H9 (cell line): ENCODE data around the gene ADAMTS18. TPM values are rescaled to one million over a fixed set of nuclear protein-coding genes. Genes with fewer than 3 reads are reported as not detected.

ENCODE experiments used
- DNase-seq: peaks from one replicate; pipeline ENCODE4 v3.0.0-alpha.2; 2017
- H2AFZ ChIP-seq: one replicate; pipeline ENCODE4 v1.6.1; 2013; ENCODE audit warnings: mild to moderate bottlenecking, low read length, control low read depth, moderate library complexity
- H2AK5ac ChIP-seq: 2 replicates; pipeline ENCODE4 v1.6.1; 2013; ENCODE audit warnings: low read length, control low read depth, mixed read lengths; ENCODE audit not compliant: insufficient read length
- H2BK120ac ChIP-seq: one replicate; pipeline ENCODE4 v1.6.1; 2013; ENCODE audit warnings: low read depth, mild to moderate bottlenecking, low read length, control low read depth, inconsistent platforms; ENCODE audit not compliant: poor library complexity, severe bottlenecking
- H2BK12ac ChIP-seq: 2 replicates; pipeline ENCODE4 v1.6.1; 2013; ENCODE audit warnings: low read length, control low read depth, mixed read lengths, low read depth; ENCODE audit not compliant: insufficient read length
- H2BK15ac ChIP-seq: 2 replicates; pipeline ENCODE4 v1.6.1; 2013; ENCODE audit warnings: low read depth, low read length, control low read depth
- H2BK20ac ChIP-seq: one replicate; pipeline ENCODE4 v1.6.1; 2013; ENCODE audit warnings: low read depth, mild to moderate bottlenecking, low read length, control low read depth, inconsistent platforms; ENCODE audit not compliant: poor library complexity, severe bottlenecking
- H2BK5ac ChIP-seq: 2 replicates; pipeline ENCODE4 v1.6.1; 2013; ENCODE audit warnings: low read length, control low read depth, mixed read lengths; ENCODE audit not compliant: insufficient read length
- H3K14ac ChIP-seq: 2 replicates; pipeline ENCODE4 v1.6.1; 2013; ENCODE audit warnings: low read length, control low read depth; ENCODE audit not compliant: insufficient read depth
- H3K18ac ChIP-seq: 2 replicates; pipeline ENCODE4 v1.6.1; 2013; ENCODE audit warnings: low read depth, mild to moderate bottlenecking, mixed read lengths, low read length, control low read depth; ENCODE audit not compliant: insufficient read length
- H3K23ac ChIP-seq: 2 replicates; pipeline ENCODE4 v1.6.1; 2013; ENCODE audit warnings: low read length, control low read depth, mixed read lengths, low read depth; ENCODE audit not compliant: insufficient read length
- H3K23me2 ChIP-seq: 2 replicates; pipeline ENCODE4 v1.6.1; 2013; ENCODE audit warnings: low read depth, mild to moderate bottlenecking, mixed read lengths, low read length, control low read depth; ENCODE audit not compliant: insufficient read length, poor library complexity, severe bottlenecking
- H3K27ac ChIP-seq: 2 replicates; pipeline ENCODE4 v1.5.1; 2013; ENCODE audit warnings: low read length, control low read depth, mixed read lengths, low read depth; ENCODE audit not compliant: insufficient read length
- H3K27me3 ChIP-seq: 2 replicates; pipeline ENCODE4 v1.6.1; 2013; ENCODE audit warnings: low read length, control low read depth, inconsistent platforms; ENCODE audit not compliant: insufficient read depth
- H3K4ac ChIP-seq: 2 replicates; pipeline ENCODE4 v1.6.1; 2013; ENCODE audit warnings: low read depth, mild to moderate bottlenecking, control low read depth, inconsistent platforms, low read length, moderate library complexity
- H3K4me1 ChIP-seq: 2 replicates; pipeline ENCODE4 v1.6.1; 2013; ENCODE audit warnings: low read length, control low read depth, inconsistent platforms; ENCODE audit not compliant: insufficient read depth
- H3K4me2 ChIP-seq: 2 replicates; pipeline ENCODE4 v1.6.1; 2013; ENCODE audit warnings: low read length, control low read depth, mixed read lengths; ENCODE audit not compliant: insufficient read length, insufficient read depth
- H3K56ac ChIP-seq: 2 replicates; pipeline ENCODE4 v1.6.1; 2013; ENCODE audit warnings: low read depth, mild to moderate bottlenecking, mixed read lengths, low read length, control low read depth; ENCODE audit not compliant: insufficient read length
- H3K79me1 ChIP-seq: 2 replicates; pipeline ENCODE4 v1.6.1; 2013; ENCODE audit warnings: low read depth, mild to moderate bottlenecking, moderate library complexity, low read length, control low read depth, inconsistent platforms; ENCODE audit not compliant: insufficient read depth, poor library complexity, severe bottlenecking
- H3K79me2 ChIP-seq: 2 replicates; pipeline ENCODE4 v1.6.1; 2013; ENCODE audit warnings: low read length, control low read depth, inconsistent platforms; ENCODE audit not compliant: insufficient read depth
- H3K9ac ChIP-seq: 2 replicates; pipeline ENCODE4 v1.6.1; 2013; ENCODE audit warnings: low read length, control low read depth, mixed read lengths; ENCODE audit not compliant: insufficient read length; ENCODE audit errors: extremely low read depth
- H3K9me3 ChIP-seq: one replicate; pipeline ENCODE4 v1.6.1; 2013; ENCODE audit warnings: low read depth, low read length, inconsistent platforms; ENCODE audit not compliant: control insufficient read depth
- H3T11ph ChIP-seq: one replicate; pipeline ENCODE4 v1.6.1; 2013; ENCODE audit warnings: mild to moderate bottlenecking, low read length, control low read depth, inconsistent platforms
- H4K20me1 ChIP-seq: one replicate; pipeline ENCODE4 v1.6.1; 2013; ENCODE audit not compliant: control insufficient read depth, insufficient read length, insufficient read depth
- H4K5ac ChIP-seq: 2 replicates; pipeline ENCODE4 v1.6.1; 2013; ENCODE audit warnings: low read depth, mild to moderate bottlenecking, mixed read lengths, low read length, control low read depth; ENCODE audit not compliant: insufficient read length
- H4K8ac ChIP-seq: replicated peaks from 2 replicates; pipeline ENCODE4 v1.6.1; 2013; ENCODE audit warnings: low read length, control low read depth, mixed read lengths, low read depth; ENCODE audit not compliant: insufficient read length
- H4K91ac ChIP-seq: 2 replicates; pipeline ENCODE4 v1.6.1; 2013; ENCODE audit warnings: low read depth, mild to moderate bottlenecking, moderate library complexity, mixed read lengths, low read length, control low read depth; ENCODE audit not compliant: insufficient read length
- H3K27ac Mint-ChIP-seq, 3 experiments: 2 replicates in 2 of 3; 3 replicates in 1 of 3; pipeline ENCODE4 v1.8.0; 2020 to 2021; ENCODE audit warnings: mixed read lengths in 3 of 3, mild to moderate bottlenecking in 1 of 3, moderate library complexity in 1 of 3
- H3K27me3 Mint-ChIP-seq: 2 replicates; pipeline ENCODE4 v1.8.0; 2021; ENCODE audit warnings: low read depth, mild to moderate bottlenecking, moderate library complexity, mixed read lengths
- H3K36me3 Mint-ChIP-seq, 3 experiments: 2 replicates in 2 of 3; 3 replicates in 1 of 3; pipeline ENCODE4 v1.8.0; 2020 to 2021; ENCODE audit warnings: low read depth in 3 of 3, mixed read lengths in 3 of 3; ENCODE audit not compliant: insufficient read depth in 1 of 3
- H3K4me1 Mint-ChIP-seq, 2 experiments: 2 replicates each; pipeline ENCODE4 v1.8.0; 2020; ENCODE audit warnings: mixed read lengths in 2 of 2
- H3K4me3 Mint-ChIP-seq, 2 experiments: 2 replicates in 1 of 2; 3 replicates in 1 of 2; pipeline ENCODE4 v1.8.0; 2020 to 2021; ENCODE audit warnings: mild to moderate bottlenecking in 2 of 2, mixed read lengths in 2 of 2, moderate library complexity in 1 of 2
- H3K9me3 Mint-ChIP-seq, 2 experiments: 2 replicates in 1 of 2; 3 replicates in 1 of 2; pipeline ENCODE4 v1.8.0; 2020; ENCODE audit warnings: mild to moderate bottlenecking in 2 of 2, mixed read lengths in 2 of 2, moderate library complexity in 1 of 2
- WGBS: extraction: QIAGEN DNeasy Blood & Tissue Kit; methylation state at CpG from one replicate; pipeline ENCODE4 v1.1.7; 2013; ENCODE audit warnings: missing lambda C conversion rate, low lambda C conversion rate, mixed read lengths; ENCODE audit not compliant: insufficient read length; ENCODE audit errors: extremely low coverage; 5-methylcytosine and 5-hydroxymethylcytosine counted together
- total RNA-seq: library from RNA; stranded (reverse); gene quantifications from 2 replicates; pipeline ENCODE4 v1.2.1, GENCODE V29; 2021
- TF ChIP-seq, protein P1 (sequence below): fragments of 200-600 bp; sonication (generic); conservative IDR thresholded peaks from 3 replicates; pipeline ENCODE4 v1.8.0; 2021; ENCODE audit warnings: antibody characterized with exemption, mild to moderate bottlenecking

ADAMTS18 gene
- total RNA-seq, 1 experiment from 2014 or later: 0.07 TPM

DNA sequence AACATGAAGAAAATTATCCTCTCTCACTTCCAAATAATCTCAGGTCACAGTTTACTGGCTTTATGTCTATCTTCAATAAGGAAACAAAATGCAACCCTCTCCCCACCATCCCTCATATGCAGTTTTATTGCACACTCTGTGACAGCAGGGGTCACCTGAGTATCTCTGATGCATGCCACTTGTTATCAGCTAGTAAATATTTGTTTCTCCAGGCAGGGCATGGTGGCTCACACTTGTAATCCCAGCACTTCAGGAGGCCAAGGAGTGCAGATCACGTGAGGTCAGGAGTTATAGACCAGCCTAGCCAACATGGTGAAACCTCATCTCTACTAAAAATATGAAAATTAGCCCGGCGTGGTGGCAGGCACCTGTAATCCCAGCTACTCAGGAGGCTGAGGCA lies 61.1 kb downstream of the ADAMTS18 start:
- no peak overlapping the region for H3T11ph ChIP-seq
- no peaks in the 10 kb centered on the region; the same call in 1 of the 2 replicates for H3K27me3 Mint-ChIP-seq
- no CpG with 5 or more reads among the region's 3 CpGs for WGBS

More for the DNA sequence above, 61.1 kb downstream of the ADAMTS18 start:
- Mint-ChIP-seq H3K27ac (no peak overlapping the region), H3K4me3 (no peak overlapping the region), H3K36me3 (no peaks in the 10 kb centered on the region), H3K9me3 (no peaks in the 10 kb centered on the region), H3K4me1 (peaks cover 19 to 25% of the 10 kb centered on the region in 2 experiments)
- H3K4me1 ChIP-seq: no peaks in the 10 kb centered on the region
- no peak overlapping the region for H3K14ac ChIP-seq
- no peaks in the 10 kb centered on the region for H3K27me3 ChIP-seq
- no peak overlapping the region for H3K18ac ChIP-seq
- no peak overlapping the region for H4K5ac ChIP-seq
- H3K79me2 ChIP-seq: no peaks in the 10 kb centered on the region
- no peak overlapping the region for H3K23ac ChIP-seq
- no peak overlapping the region for H2BK120ac ChIP-seq
- H3K9me3 ChIP-seq: no peaks in the 10 kb centered on the region
- TF ChIP-seq, protein P1, sequence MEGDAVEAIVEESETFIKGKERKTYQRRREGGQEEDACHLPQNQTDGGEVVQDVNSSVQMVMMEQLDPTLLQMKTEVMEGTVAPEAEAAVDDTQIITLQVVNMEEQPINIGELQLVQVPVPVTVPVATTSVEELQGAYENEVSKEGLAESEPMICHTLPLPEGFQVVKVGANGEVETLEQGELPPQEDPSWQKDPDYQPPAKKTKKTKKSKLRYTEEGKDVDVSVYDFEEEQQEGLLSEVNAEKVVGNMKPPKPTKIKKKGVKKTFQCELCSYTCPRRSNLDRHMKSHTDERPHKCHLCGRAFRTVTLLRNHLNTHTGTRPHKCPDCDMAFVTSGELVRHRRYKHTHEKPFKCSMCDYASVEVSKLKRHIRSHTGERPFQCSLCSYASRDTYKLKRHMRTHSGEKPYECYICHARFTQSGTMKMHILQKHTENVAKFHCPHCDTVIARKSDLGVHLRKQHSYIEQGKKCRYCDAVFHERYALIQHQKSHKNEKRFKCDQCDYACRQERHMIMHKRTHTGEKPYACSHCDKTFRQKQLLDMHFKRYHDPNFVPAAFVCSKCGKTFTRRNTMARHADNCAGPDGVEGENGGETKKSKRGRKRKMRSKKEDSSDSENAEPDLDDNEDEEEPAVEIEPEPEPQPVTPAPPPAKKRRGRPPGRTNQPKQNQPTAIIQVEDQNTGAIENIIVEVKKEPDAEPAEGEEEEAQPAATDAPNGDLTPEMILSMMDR: no peak
- no peak overlapping the region for H2BK15ac ChIP-seq
- no peak overlapping the region for H2BK5ac ChIP-seq
- no peak overlapping the region for H2BK20ac ChIP-seq
- no peak overlapping the region for H4K8ac ChIP-seq
- H4K20me1 ChIP-seq: no peaks in the 10 kb centered on the region
- no peak overlapping the region for H3K4ac ChIP-seq
- no peak overlapping the region for H2BK12ac ChIP-seq
- H3K79me1 ChIP-seq: no peaks in the 10 kb centered on the region
- H3K56ac ChIP-seq: no peak overlapping the region
- no peak overlapping the region for H3K27ac ChIP-seq
- no peak for DNase-seq
- H4K91ac ChIP-seq: no peak overlapping the region
- no peaks in the 10 kb centered on the region for H3K23me2 ChIP-seq
- H2AK5ac ChIP-seq: no peak overlapping the region
- H3K4me2 ChIP-seq: no peak overlapping the region
- no peak overlapping the region for H3K9ac ChIP-seq
- H2AFZ ChIP-seq: no peak overlapping the region
